M059J (cell line): Measurements from ENCODE around the gene EDAR. TPM values are rescaled to one million over a fixed set of nuclear protein-coding genes. Genes with fewer than 3 reads are reported as not detected.

ENCODE experiments used
- DNase-seq: peaks from one replicate; pipeline ENCODE4 v3.0.0-alpha.2; 2012; ENCODE audit warnings: low read depth
- total RNA-seq: library from RNA; depleted of rRNA; stranded (reverse); fragments of >200 nt; shearing (Covaris generic); gene quantifications from 2 replicates; pipeline ENCODE4 v1.2.3, GENCODE V29; 2014

EDAR gene
- total RNA-seq, 1 experiment from 2014 or later = not detected

GRCh38 chr2:109001201-109001600 lies 12.2 kb upstream of the EDAR start:
- no peak for DNase-seq

DNA sequence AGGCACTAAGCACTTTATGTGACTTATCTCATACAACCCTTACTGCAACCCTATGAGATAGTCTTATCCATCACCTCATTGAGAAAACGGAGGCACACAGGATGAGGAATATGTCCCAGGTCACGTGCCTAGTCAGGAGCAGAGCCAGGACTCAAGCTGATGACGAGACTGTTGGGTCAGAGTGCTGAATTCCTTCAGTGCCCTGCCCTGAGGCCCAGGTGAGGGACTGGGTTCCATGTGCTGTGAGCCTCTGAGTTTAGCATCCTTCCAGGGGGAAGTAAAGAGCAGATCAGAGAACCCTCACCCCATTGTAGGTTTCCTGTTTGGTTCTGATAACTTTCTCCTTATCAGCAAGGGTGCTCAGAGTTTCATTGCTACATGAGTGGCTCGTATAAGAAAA lies 11.7 kb upstream of the EDAR start:
- DNase-seq = no peak

DNA sequence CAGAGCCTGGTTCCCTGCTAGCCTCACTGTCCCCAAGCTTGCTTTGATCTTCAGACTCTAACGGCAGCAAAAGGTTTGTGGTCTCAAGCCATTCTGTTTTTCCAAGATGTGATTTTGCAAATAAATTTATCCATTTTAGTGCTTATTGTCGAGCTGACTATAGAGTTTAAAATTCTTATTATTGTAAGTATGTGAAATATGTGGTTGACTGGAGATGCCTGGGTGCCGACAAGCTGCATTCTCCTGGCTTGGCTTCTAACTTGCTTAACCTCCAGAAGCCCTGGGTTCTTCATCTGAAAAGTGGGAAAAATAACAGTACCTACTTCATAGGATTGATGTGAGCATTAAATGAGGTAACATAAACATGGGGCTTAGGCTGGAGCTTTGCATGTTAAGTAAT lies 9.9 kb upstream of the EDAR start:
- DNase-seq = no peak

DNA sequence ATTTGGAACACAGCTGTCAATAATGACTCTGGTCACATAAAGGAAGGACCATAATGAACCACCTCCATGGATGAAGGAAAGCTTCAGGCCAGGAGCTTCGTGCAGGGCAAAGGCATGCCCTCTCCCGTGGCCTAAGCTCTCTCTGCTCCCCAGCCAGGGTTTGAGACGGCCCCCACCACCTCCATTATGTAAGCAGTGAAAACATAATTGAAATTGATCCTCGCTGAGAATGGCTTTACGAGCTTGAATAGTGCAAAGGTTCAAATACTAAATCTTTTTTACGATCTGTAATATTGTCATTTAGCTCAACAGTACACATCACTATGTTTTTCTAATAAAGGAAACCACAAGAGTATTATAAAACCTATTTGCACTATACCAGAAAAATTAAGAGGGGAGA lies 5.2 kb upstream of the EDAR start:
- no peak for DNase-seq

DNA sequence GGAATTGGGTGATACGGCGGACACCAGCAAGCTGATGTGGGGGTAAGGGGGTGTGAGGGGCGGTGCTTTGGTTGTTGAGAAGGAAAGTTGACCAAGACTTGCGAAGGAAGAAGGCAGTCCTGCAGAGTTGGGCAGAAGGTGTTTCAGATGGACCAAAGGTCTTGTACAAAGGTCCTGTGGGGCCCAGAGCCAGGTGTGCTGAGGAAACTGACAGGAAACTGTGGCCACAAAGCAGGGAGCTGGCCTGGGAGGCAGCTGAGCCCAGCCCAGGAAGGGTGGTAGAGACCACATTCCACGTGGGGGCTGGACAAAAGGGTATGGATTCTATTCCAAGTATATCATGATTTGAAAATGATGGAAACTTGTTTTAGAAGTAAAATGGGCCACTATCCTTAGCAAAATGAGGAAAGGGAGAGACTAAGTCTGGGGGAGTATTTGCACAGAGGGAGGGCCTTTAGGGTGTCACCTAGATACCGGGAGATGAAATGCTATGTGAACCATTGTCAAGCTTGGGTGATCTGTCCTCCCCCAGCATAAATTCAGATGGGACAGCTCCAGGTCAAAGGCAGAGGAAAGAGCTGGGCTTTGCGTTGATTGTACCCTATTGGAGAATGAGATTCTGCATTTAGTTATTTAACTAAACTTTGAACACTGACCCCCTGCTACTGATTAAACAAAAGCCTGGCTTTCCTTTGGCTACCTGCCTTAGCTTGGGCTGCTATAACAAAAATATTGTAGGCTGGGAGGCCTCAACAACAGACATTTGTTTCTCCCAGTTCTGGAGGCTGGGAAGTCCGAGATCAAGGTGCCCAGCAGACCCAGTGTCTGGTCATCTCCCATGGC lies 4.3 kb upstream of the EDAR start:
- DNase-seq = no peak

DNA sequence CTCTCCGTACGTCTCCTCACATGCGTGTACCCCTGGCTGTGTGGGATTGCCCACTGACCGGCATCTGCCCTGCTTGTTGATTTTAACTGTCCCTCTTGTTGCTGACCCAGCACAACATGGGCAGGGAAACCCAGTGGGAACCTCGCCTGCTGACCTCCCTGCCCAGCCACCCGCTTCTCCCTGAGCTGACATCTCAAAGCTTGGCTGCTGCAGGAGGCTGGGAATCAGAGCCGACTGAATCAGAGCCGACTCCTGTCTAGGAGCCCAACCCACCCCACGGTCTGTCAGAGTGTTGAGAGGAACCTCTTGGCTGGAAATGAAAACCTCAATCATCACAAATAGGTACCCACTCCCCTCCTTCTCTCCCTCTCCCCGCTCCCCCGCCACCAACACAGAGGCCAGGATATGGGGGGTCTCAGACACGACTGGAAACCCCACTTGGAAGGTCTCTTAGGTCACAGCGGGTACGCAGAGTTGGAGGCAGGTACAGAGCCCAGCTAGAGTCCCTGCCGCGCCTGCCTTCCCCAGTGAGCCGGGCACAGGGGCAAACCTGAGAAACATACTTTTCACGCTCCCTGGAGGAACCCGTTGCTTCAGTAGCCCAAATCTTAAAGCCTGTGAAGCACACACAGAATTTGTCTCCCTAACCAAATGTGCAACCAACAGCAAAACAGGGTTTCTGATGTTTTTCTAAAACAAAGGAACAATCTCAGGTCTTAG lies 784 bp downstream of the EDAR start:
- DNase-seq = no peak

- DNase-seq = no peak
Observed at GRCh38 chr2:108986916-108987510, 2.0 kb downstream of the EDAR start.

DNA sequence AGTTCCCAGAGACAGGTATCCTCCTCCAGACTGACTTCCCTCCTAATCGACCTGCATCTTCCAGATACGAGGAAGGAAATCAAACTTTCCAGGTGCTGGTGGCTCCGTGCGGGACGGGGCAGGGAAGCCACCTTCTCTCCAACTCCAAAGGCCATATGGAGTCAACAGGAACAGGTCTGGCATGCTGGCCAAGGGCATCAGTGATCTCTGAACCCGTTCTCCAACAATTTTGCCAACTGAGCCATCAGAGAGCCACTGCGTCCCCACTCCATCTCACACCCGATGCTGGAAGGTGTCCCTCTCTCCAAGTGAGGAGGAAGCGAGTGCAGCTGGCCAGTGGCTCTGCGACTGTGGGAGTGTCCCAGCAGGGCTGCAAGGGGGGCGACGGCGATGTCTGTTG lies 5.4 kb downstream of the EDAR start:
- no peak for DNase-seq

GRCh38 chr2:108983061-108983460 lies 6.0 kb downstream of the EDAR start:
- no peak for DNase-seq

DNA sequence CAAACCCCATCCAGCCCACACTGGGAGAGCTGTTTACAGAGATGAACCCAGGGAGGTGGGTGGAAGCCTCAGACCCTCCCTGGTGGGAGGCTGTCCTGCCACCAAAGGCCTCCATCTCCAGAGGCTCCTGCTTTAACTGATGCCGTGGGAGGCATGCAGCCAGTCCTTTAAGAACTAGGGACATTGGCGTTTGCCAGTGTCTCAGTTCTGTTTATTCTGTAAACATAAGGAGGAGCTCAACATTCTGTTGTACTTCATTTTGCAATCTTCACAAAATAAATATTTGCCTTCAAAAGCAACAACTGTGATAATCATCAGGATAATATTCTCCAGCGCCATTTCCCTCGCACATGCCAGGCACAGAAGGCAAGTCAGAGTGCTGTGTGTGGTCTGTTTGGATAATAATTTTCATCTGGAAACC lies 6.8 kb downstream of the EDAR start:
- DNase-seq = no peak

GRCh38 chr2:108981846-108982245 lies 7.2 kb downstream of the EDAR start:
- DNase-seq = no peak

- no peak for DNase-seq
Observed at GRCh38 chr2:108980076-108980475, 8.9 kb downstream of the EDAR start.

DNA sequence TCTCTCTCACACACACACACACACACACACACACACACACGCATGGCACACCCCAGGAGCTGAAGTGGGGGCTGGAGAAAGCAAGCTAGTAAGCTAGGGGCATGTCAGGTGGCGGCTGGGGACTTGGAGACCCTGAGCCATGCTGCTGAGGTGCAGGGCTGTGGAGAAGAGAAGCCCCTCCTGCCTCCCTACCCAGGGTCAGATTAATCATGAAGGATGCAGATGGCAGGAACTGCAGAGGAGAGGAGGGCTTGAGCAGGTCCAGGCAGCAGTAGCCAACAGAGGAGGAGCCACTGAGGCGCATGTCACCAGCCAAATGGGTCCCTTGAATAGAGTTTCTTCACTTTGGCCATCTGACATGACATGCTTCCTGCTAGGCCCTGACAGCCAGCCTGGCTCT lies 9.6 kb downstream of the EDAR start:
- no peak for DNase-seq

GRCh38 chr2:108978709-108979111 lies 10.3 kb downstream of the EDAR start:
- DNase-seq = no peak

- DNase-seq = no peak
Observed at GRCh38 chr2:108975613-108976435, 13.2 kb downstream of the EDAR start.

DNA sequence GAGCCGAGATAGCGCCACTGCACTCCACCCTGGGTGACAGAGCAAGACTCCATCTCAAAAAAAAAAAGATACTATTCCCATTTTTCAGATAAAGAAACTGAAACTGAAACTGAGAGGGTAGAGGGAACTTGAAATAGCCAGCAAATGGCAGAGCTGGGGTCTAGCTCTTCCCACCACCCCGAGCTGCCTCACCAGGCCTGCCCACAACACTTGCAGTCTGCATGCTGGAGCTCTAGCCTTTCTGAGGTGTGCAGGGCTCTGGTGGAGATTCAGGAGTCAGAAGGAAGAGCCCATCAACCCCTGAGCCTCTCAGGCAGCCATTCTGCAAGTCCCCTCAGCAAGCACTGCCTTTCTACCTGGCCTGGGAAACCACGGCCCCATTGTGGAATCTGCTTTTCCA lies 14.3 kb downstream of the EDAR start:
- no peak for DNase-seq

GRCh38 chr2:108972663-108973062 lies 16.4 kb downstream of the EDAR start:
- DNase-seq = no peak

DNA sequence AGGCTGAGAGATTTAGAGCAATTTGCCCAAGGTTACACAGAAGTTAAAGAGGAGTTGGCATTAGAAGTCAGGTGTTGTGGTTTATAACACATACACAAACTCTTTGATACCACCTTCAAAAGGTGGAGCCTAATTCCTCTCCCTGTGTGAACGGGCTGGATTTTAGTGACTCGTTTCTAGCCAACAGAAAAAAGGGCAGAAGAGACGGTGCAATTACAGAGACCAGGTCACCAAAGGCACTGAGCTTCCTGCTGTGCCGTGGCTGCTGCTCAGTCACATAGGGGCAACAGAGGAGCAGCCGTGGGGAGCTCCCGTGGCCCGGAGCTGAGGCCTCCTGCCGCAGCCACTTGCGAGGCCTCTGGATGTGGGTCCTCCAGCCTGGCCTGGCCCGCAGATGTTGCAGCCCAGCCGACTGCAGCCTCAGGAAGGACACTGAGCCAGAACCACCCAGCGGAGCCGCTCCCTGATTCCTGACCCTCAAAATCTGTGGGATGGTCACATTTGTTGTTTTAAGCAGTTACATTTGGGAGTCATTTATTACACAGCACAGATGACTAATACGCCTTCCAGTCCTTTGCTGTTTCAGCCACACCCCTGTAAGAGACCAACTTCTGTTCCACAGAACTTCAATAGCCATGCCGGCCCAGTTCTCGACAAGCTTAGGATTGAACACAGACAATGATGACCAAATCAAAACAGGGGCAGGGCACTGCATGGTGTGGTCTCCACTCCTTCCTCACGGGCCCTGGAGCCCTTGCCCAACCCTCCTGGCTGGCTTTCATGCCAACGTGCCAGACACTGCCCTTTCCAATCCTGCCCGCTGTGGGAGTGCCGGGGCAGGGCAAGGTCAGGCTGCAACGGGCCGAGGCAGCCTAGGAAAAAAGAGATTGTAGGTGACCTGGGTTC lies 17.1 kb downstream of the EDAR start:
- DNase-seq = peak; percentile 41

- DNase-seq = no peak
Observed at GRCh38 chr2:108970369-108970768, 18.7 kb downstream of the EDAR start.

DNA sequence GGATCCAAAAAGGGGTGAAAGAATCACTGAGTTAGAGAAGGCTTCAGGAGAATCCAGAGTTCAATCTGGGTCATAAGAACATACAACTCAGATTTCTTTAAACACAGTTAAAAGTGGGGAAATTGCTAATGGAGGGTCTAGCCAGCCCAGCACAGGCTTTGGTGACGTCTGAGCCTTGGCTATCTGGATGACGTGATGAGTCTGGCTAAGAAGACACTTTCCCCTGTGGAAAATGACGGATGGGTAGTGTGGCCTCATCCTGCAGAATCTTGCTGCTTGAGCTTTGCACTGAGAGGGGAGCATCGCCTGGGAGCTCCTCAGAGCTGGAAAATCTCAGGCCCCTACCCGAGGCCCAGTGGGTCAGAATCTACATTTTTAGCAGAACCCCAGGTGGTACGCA lies 19.2 kb downstream of the EDAR start:
- DNase-seq = no peak

DNA sequence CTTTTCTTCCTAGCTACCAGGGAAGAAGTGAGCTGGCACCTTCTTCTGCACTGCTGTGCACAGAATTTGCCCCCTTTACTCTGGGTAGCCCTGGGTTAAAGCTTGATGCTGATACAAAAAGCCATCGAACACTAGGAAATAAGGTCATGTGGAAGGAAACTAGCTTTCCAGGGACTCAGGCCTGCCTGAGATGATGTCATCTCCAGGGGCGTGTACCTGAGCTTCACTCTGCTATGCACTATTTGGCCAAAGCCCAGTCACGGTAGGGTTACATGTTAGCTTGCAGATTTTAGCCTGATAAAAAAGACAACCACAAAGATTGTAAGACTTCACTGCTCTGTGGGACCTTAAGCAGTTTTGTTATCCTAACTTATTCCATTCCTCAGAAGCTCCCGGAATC lies 20.4 kb downstream of the EDAR start:
- peak; percentile 57 for DNase-seq
